HG02759 (cell line): ENCODE data around the gene UBTD1.

ENCODE experiments used
- ATAC-seq: cut with Tn5 transposase; IDR thresholded peaks from one replicate; pipeline ENCODE4 v1.9.1; 2021; ENCODE audit warnings: mild to moderate bottlenecking, moderate library complexity; ENCODE audit not compliant: unreplicated experiment

The UBTD1 gene

GRCh38 chr10:97482381-97482780 lies 16.3 kb upstream of the UBTD1 start:
- ATAC-seq, result no peak

- no peak for ATAC-seq
These were observed 15.2 kb upstream of the UBTD1 start for GRCh38 chr10:97483506-97483905.

- no peak for ATAC-seq
These were observed 14.8 kb upstream of the UBTD1 start for GRCh38 chr10:97483921-97484320.

- no peak for ATAC-seq
These were observed 13.0 kb upstream of the UBTD1 start for GRCh38 chr10:97485647-97486281.

- ATAC-seq, result no peak
These were observed 8.1 kb upstream of the UBTD1 start for GRCh38 chr10:97490592-97490991.

GRCh38 chr10:97494151-97494550 lies 4.6 kb upstream of the UBTD1 start:
- no peak for ATAC-seq

GRCh38 chr10:97494863-97495506 lies 3.7 kb upstream of the UBTD1 start:
- no peak for ATAC-seq

GRCh38 chr10:97497572-97498075 lies 1.1 kb upstream of the UBTD1 start:
- ATAC-seq, result peak; percentile 34

- peak; percentile 91 for ATAC-seq
These were observed 466 bp upstream of the UBTD1 start, which contains the start of gene MMS19 for GRCh38 chr10:97498076-97498840. MMS19 (minus strand) TSS chr10:97498422; CDS start chr10:97498384, 38 bp downstream.

GRCh38 chr10:97499561-97500296 lies 1.0 kb downstream of the UBTD1 start:
- no peak for ATAC-seq

GRCh38 chr10:97500297-97500575 lies 1.5 kb downstream of the UBTD1 start:
- no peak for ATAC-seq

- no peak for ATAC-seq
These were observed 4.2 kb downstream of the UBTD1 start for GRCh38 chr10:97502916-97503315.

GRCh38 chr10:97503406-97503805 lies 4.7 kb downstream of the UBTD1 start:
- no peak for ATAC-seq

- ATAC-seq, result no peak
These were observed 6.4 kb downstream of the UBTD1 start for GRCh38 chr10:97505152-97505551.

GRCh38 chr10:97506199-97506991 lies 7.7 kb downstream of the UBTD1 start:
- ATAC-seq, result no peak

- ATAC-seq, result no peak
These were observed 9.6 kb downstream of the UBTD1 start for GRCh38 chr10:97508342-97508741.

GRCh38 chr10:97509120-97509680 lies 10.5 kb downstream of the UBTD1 start:
- no peak for ATAC-seq

- no peak for ATAC-seq
These were observed 12.0 kb downstream of the UBTD1 start for GRCh38 chr10:97510686-97511085.

- no peak for ATAC-seq
These were observed 13.2 kb downstream of the UBTD1 start for GRCh38 chr10:97511711-97512440.
